Immature natural killer cell (primary cell): ENCODE results near the gene CAV3. TPM values are rescaled to one million over a fixed set of nuclear protein-coding genes. Genes with fewer than 3 reads are reported as not detected.

Experiments used
- DNase-seq, 3 donors: peaks; one replicate each; pipeline ENCODE4 v3.0.0; 2022; ENCODE audit warnings: mixed read lengths in 1 of 3
- H3K27ac Mint-ChIP-seq, 6 donors: one replicate each; pipeline ENCODE4 v1.8.0; 2020; ENCODE audit warnings: mixed read lengths in 6 of 6, mild to moderate bottlenecking in 5 of 6, inconsistent platforms in 4 of 6, moderate library complexity in 3 of 6
- H3K27me3 Mint-ChIP-seq, 3 donors: one replicate each; pipeline ENCODE4 v1.8.0; 2020 to 2021; ENCODE audit warnings: low read depth in 3 of 3, mild to moderate bottlenecking in 3 of 3, mixed read lengths in 3 of 3, moderate library complexity in 3 of 3, inconsistent platforms in 1 of 3
- H3K36me3 Mint-ChIP-seq, 3 donors: one replicate each; pipeline ENCODE4 v1.8.0; 2020; ENCODE audit warnings: mixed read lengths in 3 of 3, inconsistent platforms in 2 of 3, mild to moderate bottlenecking in 2 of 3
- H3K4me1 Mint-ChIP-seq, 2 donors: one replicate each; pipeline ENCODE4 v1.8.0; 2020; ENCODE audit warnings: inconsistent platforms in 2 of 2, mild to moderate bottlenecking in 2 of 2, mixed read lengths in 2 of 2, moderate library complexity in 1 of 2
- H3K4me3 Mint-ChIP-seq, 5 donors: one replicate each; pipeline ENCODE4 v1.8.0; 2020; ENCODE audit warnings: mild to moderate bottlenecking in 5 of 5, mixed read lengths in 5 of 5, inconsistent platforms in 3 of 5, moderate library complexity in 3 of 5
- H3K9me3 Mint-ChIP-seq, 6 donors: one replicate each; pipeline ENCODE4 v1.8.0; 2020; ENCODE audit warnings: mild to moderate bottlenecking in 6 of 6, mixed read lengths in 6 of 6, inconsistent platforms in 4 of 6, moderate library complexity in 3 of 6
- polyA plus RNA-seq, 3 donors: library from polyadenylated mRNA; unstranded; fragments of 300-500 nt; fragmentation: Illumina TruSeq; gene quantifications; one replicate each; pipeline ENCODE4 v1.2.3, GENCODE V29; 2021

The CAV3 gene
- polyA plus RNA-seq, 3 donors from 2014 or later = not detected

DNA sequence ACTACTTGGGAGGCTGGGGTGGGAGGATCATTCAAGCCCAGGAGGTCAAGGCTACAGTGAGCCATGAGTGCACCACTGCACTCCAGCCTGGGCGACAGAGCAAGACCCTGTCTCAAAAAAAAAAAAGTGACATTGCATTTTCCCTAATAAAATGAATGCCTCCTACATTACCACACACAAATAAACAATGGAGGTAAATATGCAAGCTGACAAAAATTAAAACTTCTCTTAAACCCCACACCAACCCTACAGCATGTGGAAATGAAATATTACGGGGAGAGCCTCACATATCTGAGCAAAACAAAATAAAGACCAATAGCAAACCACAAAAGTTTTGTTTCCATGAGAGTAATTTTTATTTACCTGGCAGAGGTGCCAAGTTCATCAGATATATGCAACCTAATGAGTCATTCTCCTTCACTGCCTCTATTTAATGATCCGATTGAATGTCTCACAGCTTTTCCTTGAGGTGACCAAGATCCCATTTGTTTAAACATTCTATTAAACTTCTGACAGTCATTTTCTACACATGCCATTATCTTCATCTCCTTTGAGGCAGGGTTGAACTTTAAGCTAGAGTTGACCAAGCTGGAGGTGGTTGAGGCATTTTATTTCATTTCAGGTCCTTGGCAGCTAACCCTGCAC is 9.4 kb upstream of the CAV3 start:
- no peak overlapping the region for H3K27ac Mint-ChIP-seq
- no peaks in the 10 kb centered on the region for H3K4me1 Mint-ChIP-seq
- H3K27me3 Mint-ChIP-seq = peaks cover 1 to 4% (median 3%) of the 10 kb centered on the region in 3 donors
- no peak overlapping the region for H3K4me3 Mint-ChIP-seq
- H3K9me3 Mint-ChIP-seq = peaks cover 0 to 12% (median 3%) of the 10 kb centered on the region in 6 donors
- DNase-seq = no peak
- H3K36me3 Mint-ChIP-seq = peaks cover 0 to 3% (median 0%) of the 10 kb centered on the region in 3 donors

- H3K36me3 Mint-ChIP-seq = no peaks in the 10 kb centered on the region
- H3K27ac Mint-ChIP-seq = no peak overlapping the region
- H3K4me1 Mint-ChIP-seq = no peaks in the 10 kb centered on the region
- H3K27me3 Mint-ChIP-seq = peaks cover 1 to 9% (median 4%) of the 10 kb centered on the region in 3 donors
- H3K9me3 Mint-ChIP-seq = peaks cover 0 to 7% (median 0%) of the 10 kb centered on the region in 6 donors
- DNase-seq = no peak
- H3K4me3 Mint-ChIP-seq = no peak overlapping the region
Measured at GRCh38 chr3:8727605-8728512, 5.7 kb upstream of the CAV3 start.

DNA sequence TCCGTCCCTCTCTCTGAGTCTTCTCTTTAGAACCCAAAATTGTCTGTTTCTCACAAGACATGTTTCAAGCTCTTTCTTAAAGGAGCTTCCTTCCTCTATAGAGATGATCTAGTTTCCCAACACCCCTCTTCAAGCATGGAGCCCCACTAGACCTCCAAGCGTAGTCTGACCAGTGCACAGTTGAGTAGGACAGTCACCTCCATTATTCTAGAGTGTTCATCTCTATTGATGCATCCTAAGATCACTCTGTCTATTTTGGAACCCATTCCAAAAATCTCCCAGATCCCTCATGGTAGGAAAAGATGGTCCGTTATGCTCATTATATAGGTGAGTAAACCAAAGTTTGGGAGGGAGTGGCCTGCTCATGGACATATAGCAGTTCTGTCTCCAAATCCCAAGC is 4.1 kb upstream of the CAV3 start:
- H3K27me3 Mint-ChIP-seq = peaks cover 1 to 10% (median 4%) of the 10 kb centered on the region in 3 donors

GRCh38 chr3:8730656-8731055 is 2.9 kb upstream of the CAV3 start:
- no peaks in the 10 kb centered on the region for H3K36me3 Mint-ChIP-seq
- peaks cover 0 to 5% (median 0%) of the 10 kb centered on the region in 6 donors for H3K9me3 Mint-ChIP-seq
- H3K27me3 Mint-ChIP-seq = peaks cover 2 to 10% (median 3%) of the 10 kb centered on the region in 3 donors
- no peak overlapping the region for H3K4me3 Mint-ChIP-seq
- no peak overlapping the region for H3K27ac Mint-ChIP-seq
- H3K4me1 Mint-ChIP-seq = no peaks in the 10 kb centered on the region
- DNase-seq = no peak

More for the DNA sequence above, 4.1 kb upstream of the CAV3 start:
- Mint-ChIP-seq H3K9me3 (peaks cover 0 to 5% (median 0%) of the 10 kb centered on the region in 6 donors), H3K4me3 (no peak overlapping the region), H3K4me1 (no peaks in the 10 kb centered on the region), H3K27ac (no peak overlapping the region), H3K36me3 (no peaks in the 10 kb centered on the region)
- no peak for DNase-seq

DNA sequence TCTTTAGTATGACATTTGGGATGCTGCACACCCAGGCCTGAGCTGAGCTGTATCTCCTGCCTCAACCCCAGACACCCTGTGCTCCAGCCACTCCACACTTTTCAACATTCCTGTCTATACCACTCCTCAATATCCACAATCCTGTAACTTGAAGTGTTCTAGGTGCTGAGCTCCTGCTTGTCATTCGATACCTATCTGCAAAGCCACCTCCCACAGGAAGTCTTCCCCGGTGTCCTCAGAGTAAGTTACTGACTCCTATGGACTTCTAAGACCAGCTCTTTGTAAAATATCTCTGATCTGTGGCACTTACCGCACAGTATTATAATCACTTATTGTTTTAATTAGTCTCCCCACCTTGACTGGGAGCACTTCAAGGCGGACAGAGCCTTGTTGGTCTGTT is 1.2 kb upstream of the CAV3 start:
- no peak overlapping the region for H3K4me3 Mint-ChIP-seq
- peaks cover 0 to 1% (median 0%) of the 10 kb centered on the region in 6 donors for H3K9me3 Mint-ChIP-seq
- no peaks in the 10 kb centered on the region for H3K4me1 Mint-ChIP-seq
- peaks cover 2 to 7% (median 2%) of the 10 kb centered on the region in 3 donors for H3K27me3 Mint-ChIP-seq
- no peak for DNase-seq
- H3K36me3 Mint-ChIP-seq = no peaks in the 10 kb centered on the region
- H3K27ac Mint-ChIP-seq = no peak overlapping the region

GRCh38 chr3:8734137-8734878 is 706 bp downstream of the CAV3 start:
- no peak for DNase-seq
- H3K27me3 Mint-ChIP-seq = peaks cover 0 to 7% (median 2%) of the 10 kb centered on the region in 3 donors
- no peaks in the 10 kb centered on the region for H3K4me1 Mint-ChIP-seq
- peaks cover 0 to 4% (median 0%) of the 10 kb centered on the region in 6 donors for H3K9me3 Mint-ChIP-seq
- H3K36me3 Mint-ChIP-seq = no peaks in the 10 kb centered on the region
- H3K4me3 Mint-ChIP-seq = no peak overlapping the region
- no peak overlapping the region for H3K27ac Mint-ChIP-seq

- Mint-ChIP-seq H3K27ac (no peak overlapping the region), H3K36me3 (no peaks in the 10 kb centered on the region), H3K4me1 (no peaks in the 10 kb centered on the region), H3K4me3 (no peak overlapping the region), H3K9me3 (peaks cover 0 to 4% (median 0%) of the 10 kb centered on the region in 6 donors), H3K27me3 (peaks cover 0 to 5% (median 2%) of the 10 kb centered on the region in 3 donors)
- DNase-seq = no peak
Measured at GRCh38 chr3:8734908-8735307, 1.3 kb downstream of the CAV3 start.

- H3K36me3 Mint-ChIP-seq = no peaks in the 10 kb centered on the region
- H3K27ac Mint-ChIP-seq = no peak overlapping the region
- peaks cover 0 to 6% (median 2%) of the 10 kb centered on the region in 3 donors for H3K27me3 Mint-ChIP-seq
- H3K9me3 Mint-ChIP-seq = peaks cover 0 to 4% (median 0%) of the 10 kb centered on the region in 6 donors
- H3K4me3 Mint-ChIP-seq = no peak overlapping the region
- DNase-seq = no peak
- H3K4me1 Mint-ChIP-seq = no peaks in the 10 kb centered on the region
Measured at GRCh38 chr3:8736436-8736835, 2.8 kb downstream of the CAV3 start.

DNA sequence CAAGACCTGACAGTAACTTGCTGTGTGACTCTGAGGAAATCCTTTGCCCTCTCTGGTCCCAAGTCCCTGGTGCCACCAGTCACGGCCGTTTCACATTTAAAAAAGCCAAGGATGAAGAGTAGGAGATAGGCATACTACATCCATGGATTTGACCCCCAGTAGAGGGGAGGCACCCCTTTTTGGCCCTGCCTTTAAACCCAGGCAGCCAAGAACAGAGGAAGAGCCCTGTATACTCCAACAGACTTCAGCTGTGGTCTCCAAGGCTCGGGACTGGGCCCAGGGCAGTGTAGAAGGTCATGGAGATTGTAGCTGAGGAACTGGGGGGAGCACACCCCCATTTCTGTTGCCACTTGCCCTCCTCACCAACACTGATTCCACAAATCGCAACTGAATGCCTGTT is 3.7 kb downstream of the CAV3 start:
- Mint-ChIP-seq H3K4me1 (no peaks in the 10 kb centered on the region), H3K36me3 (no peaks in the 10 kb centered on the region)

GRCh38 chr3:8737823-8738222 is 4.2 kb downstream of the CAV3 start:
- Mint-ChIP-seq H3K27me3 (peaks cover 0 to 4% (median 3%) of the 10 kb centered on the region in 3 donors), H3K4me3 (no peak overlapping the region), H3K4me1 (no peaks in the 10 kb centered on the region), H3K27ac (no peak overlapping the region), H3K9me3 (peaks cover 0 to 4% (median 0%) of the 10 kb centered on the region in 6 donors), H3K36me3 (no peaks in the 10 kb centered on the region)
- DNase-seq = no peak

More for the DNA sequence above, 3.7 kb downstream of the CAV3 start:
- peaks cover 0 to 6% (median 3%) of the 10 kb centered on the region in 3 donors for H3K27me3 Mint-ChIP-seq
- no peak for DNase-seq
- H3K4me3 Mint-ChIP-seq = no peak overlapping the region
- peaks cover 0 to 4% (median 0%) of the 10 kb centered on the region in 6 donors for H3K9me3 Mint-ChIP-seq
- no peak overlapping the region for H3K27ac Mint-ChIP-seq

DNA sequence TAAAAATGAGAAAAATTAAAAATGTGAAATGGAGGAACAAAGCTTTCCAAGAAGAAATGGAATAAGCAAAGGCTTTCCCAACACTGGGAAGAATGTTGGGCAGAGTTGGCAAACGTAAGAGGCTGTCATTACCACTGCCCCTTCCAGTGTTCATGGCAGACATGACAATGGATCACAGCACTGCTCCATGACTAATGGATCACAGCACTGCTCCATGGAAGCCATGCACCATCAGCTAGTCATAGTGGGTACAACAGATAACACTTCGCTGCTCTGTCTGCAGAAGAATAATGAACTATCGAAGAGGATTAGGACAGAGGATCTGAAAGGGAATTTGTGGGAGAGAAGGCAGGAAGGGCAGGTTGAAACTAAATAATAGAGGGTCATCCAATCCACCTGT is 5.0 kb downstream of the CAV3 start:
- H3K4me3 Mint-ChIP-seq = no peak overlapping the region
- no peaks in the 10 kb centered on the region for H3K4me1 Mint-ChIP-seq
- H3K9me3 Mint-ChIP-seq = peaks cover 0 to 4% (median 0%) of the 10 kb centered on the region in 6 donors
- no peak for DNase-seq
- no peak overlapping the region for H3K27ac Mint-ChIP-seq
- H3K27me3 Mint-ChIP-seq = peaks cover 0 to 4% (median 2%) of the 10 kb centered on the region in 3 donors
- H3K36me3 Mint-ChIP-seq = no peaks in the 10 kb centered on the region

GRCh38 chr3:8739757-8740504 is 6.3 kb downstream of the CAV3 start:
- H3K36me3 Mint-ChIP-seq = no peaks in the 10 kb centered on the region
- H3K4me1 Mint-ChIP-seq = no peaks in the 10 kb centered on the region
- H3K27ac Mint-ChIP-seq = no peak overlapping the region
- no peak for DNase-seq
- H3K4me3 Mint-ChIP-seq = no peak overlapping the region
- peaks cover 0 to 4% (median 0%) of the 10 kb centered on the region in 6 donors for H3K9me3 Mint-ChIP-seq
- peaks cover 0 to 4% (median 2%) of the 10 kb centered on the region in 3 donors for H3K27me3 Mint-ChIP-seq
